ENCODE results near the gene KCTD5.
A peak's percentile ranks its signal among the peaks of the same experiment; 100 is the strongest.
"Not testable (repeated sequence)": the region's sequence is repeated elsewhere in the genome, so short reads cannot be mapped to it uniquely, and the experiment has no call there.

The KCTD5 gene

GRCh38 chr16:2710021-2710710, 27.8 kb downstream of the KCTD5 start:
- no peak for DNase-seq (ENCODE audit: low spot score)

- no peak for DNase-seq (ENCODE audit: low spot score)
These were observed 28.4 kb downstream of the KCTD5 start for GRCh38 chr16:2710711-2711231.

GRCh38 chr16:2711370-2712062, 29.2 kb downstream of the KCTD5 start:
- no peak for DNase-seq (ENCODE audit: low spot score)

- no peak for DNase-seq (ENCODE audit: low spot score)
These were observed 29.7 kb downstream of the KCTD5 start for GRCh38 chr16:2712063-2712441.

GRCh38 chr16:2712546-2712945, 30.2 kb downstream of the KCTD5 start:
- no peak for DNase-seq (ENCODE audit: low spot score)

- no peak for DNase-seq (ENCODE audit: low spot score)
These were observed 31.2 kb downstream of the KCTD5 start for GRCh38 chr16:2713523-2713922.

GRCh38 chr16:2713985-2714774, 31.9 kb downstream of the KCTD5 start:
- no peak for DNase-seq (ENCODE audit: low spot score)

- DNase-seq (ENCODE audit: low spot score): no peak
These were observed 32.7 kb downstream of the KCTD5 start for GRCh38 chr16:2715064-2715463.

- peak; percentile 27 for DNase-seq (ENCODE audit: low spot score)
These were observed 33.2 kb downstream of the KCTD5 start for GRCh38 chr16:2715519-2715918.

- no peak for DNase-seq (ENCODE audit: low spot score)
These were observed 33.9 kb downstream of the KCTD5 start for GRCh38 chr16:2715966-2716885.

- no peak for DNase-seq (ENCODE audit: low spot score)
These were observed 34.6 kb downstream of the KCTD5 start for GRCh38 chr16:2716948-2717347.

- DNase-seq (ENCODE audit: low spot score): no peak
These were observed 35.3 kb downstream of the KCTD5 start for GRCh38 chr16:2717383-2718263.

GRCh38 chr16:2719328-2720063, 37.2 kb downstream of the KCTD5 start:
- no peak for DNase-seq (ENCODE audit: low spot score)

GRCh38 chr16:2720064-2720457, 37.7 kb downstream of the KCTD5 start, which contains the start of gene PRSS27:
PRSS27 (minus strand) TSS chr16:2720224; CDS start chr16:2720160, 64 bp downstream.
- DNase-seq (ENCODE audit: low spot score): no peak

GRCh38 chr16:2720719-2721633, 38.7 kb downstream of the KCTD5 start:
- peak; percentile 49 for DNase-seq (ENCODE audit: low spot score)

- DNase-seq (ENCODE audit: low spot score): not testable (repeated sequence)
These were observed 39.4 kb downstream of the KCTD5 start for GRCh38 chr16:2721634-2722173.

- no peak for DNase-seq (ENCODE audit: low spot score)
These were observed 41.9 kb downstream of the KCTD5 start for GRCh38 chr16:2724088-2724676.

GRCh38 chr16:2724816-2725348, 42.6 kb downstream of the KCTD5 start:
- DNase-seq (ENCODE audit: low spot score): no peak
